Measurements from ENCODE around the gene ATG10.
"Not testable (repeated sequence)": the region's sequence is repeated elsewhere in the genome, so short reads cannot be mapped to it uniquely, and the experiment has no call there.

The ATG10 gene

GRCh38 chr5:81983148-81983547 lies 11.3 kb downstream of the ATG10 start:
- not testable (repeated sequence) for DNase-seq (ENCODE audit: low read depth)

DNA sequence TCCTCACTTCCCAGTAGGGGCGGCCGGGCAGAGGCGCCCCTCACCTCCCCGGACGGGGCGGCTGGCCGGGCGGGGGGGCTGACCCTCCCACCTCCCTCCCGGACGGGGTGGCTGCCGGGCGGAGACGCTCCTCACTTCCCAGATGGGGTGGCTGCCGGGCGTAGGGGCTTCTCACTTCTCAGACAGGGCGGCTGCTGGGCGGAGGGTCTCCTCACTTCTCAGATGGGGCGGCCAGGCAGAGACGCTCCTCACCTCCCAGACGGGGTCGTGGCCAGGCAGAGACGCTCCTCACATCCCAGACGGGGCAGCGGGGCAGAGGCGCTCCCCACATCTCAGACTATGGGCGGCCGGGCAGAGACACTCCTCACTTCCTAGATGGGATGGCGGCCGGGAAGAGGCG lies 11.7 kb downstream of the ATG10 start:
- not testable (repeated sequence) for DNase-seq (ENCODE audit: low read depth)

- no peak for DNase-seq (ENCODE audit: low read depth)
Measured at GRCh38 chr5:81986126-81986525, 14.3 kb downstream of the ATG10 start.

DNA sequence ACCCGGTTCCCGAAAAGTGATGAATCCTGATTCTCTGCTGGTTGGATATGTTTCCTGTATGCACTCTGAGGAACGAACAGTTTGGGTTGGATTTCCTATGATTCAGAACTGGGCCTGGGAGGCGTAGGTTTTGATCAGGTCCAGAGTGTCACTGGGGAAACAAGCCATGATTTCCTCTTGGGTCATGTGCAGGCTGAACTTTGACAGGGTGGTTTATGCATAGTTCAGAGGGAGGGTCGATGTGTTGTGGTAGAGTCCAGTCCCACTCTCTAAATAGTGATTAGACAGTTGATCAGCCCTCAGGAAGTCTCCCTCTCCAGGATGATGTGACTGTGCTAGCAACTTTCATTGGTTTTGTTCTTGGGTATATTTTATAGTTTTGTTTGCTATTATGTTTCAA lies 17.4 kb downstream of the ATG10 start:
- no peak for DNase-seq (ENCODE audit: low read depth)

- no peak for DNase-seq (ENCODE audit: low read depth)
Measured at GRCh38 chr5:81994679-81995078, 22.9 kb downstream of the ATG10 start.

GRCh38 chr5:81995407-81995806 lies 23.6 kb downstream of the ATG10 start:
- DNase-seq (ENCODE audit: low read depth), result no peak

DNA sequence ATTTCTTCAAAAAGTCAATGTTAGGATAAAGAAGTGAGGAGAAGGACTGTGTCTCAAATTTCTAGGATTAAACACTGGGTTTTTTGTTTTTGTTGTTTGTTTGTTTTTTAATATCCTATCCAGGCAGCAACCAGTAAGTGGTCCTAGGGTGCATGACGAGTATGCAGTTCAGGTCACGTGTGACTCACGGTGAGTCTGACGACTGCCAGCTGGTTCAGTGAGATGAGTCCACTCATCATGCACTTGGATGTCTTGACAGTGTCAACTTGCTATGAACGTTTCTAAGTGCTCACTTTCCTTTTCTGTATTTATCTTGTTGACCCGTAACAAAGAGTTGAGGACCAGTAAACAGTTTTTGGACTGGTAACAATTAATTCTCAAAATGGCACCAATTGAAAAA lies 32.7 kb downstream of the ATG10 start:
- DNase-seq (ENCODE audit: low read depth), result peak; percentile 12

GRCh38 chr5:82009869-82010268 lies 38.0 kb downstream of the ATG10 start:
- DNase-seq (ENCODE audit: low read depth), result not testable (repeated sequence)

GRCh38 chr5:82010696-82011095 lies 38.9 kb downstream of the ATG10 start:
- no peak for DNase-seq (ENCODE audit: low read depth)

GRCh38 chr5:82011761-82012160 lies 39.9 kb downstream of the ATG10 start:
- peak; percentile 12 for DNase-seq (ENCODE audit: low read depth)

DNA sequence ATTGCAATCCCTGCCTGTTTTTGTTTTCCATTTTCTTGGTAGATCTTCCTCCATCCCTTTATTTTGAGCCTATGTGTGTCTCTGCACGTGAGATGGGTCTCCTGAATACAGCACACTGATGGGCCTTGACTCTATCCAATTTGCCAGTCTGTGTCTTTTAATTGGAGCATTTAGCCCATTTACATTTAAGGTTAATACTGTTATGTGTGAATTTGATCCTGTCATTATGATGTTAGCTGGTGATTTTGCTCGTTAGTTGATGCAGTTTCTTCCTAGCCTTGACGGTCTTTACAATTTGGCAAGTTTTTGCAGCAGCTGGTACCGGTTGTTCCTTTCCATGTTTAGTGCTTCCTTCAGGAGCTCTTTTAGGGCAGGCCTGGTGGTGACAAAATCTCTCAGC lies 42.8 kb downstream of the ATG10 start:
- not testable (repeated sequence) for DNase-seq (ENCODE audit: low read depth)

DNA sequence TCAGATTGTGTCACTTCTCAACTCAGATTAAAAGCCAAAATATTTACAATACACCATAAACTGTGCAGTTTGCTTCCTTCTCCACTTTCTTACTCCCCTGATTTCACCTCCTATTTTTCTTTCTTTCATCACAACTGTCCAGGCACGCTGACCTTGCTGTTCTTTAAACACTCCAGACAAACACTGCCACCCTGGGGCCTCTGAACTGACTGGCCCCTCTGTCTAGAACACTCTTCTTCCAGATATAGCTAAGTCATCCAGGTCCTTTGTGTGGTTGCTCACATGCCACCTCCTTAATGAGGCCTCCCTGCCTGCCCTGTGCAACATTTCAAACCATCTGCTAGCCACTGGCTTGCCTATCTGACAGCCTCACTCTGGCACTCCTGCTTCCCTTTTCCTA lies 46.6 kb downstream of the ATG10 start:
- DNase-seq (ENCODE audit: low read depth), result no peak

DNA sequence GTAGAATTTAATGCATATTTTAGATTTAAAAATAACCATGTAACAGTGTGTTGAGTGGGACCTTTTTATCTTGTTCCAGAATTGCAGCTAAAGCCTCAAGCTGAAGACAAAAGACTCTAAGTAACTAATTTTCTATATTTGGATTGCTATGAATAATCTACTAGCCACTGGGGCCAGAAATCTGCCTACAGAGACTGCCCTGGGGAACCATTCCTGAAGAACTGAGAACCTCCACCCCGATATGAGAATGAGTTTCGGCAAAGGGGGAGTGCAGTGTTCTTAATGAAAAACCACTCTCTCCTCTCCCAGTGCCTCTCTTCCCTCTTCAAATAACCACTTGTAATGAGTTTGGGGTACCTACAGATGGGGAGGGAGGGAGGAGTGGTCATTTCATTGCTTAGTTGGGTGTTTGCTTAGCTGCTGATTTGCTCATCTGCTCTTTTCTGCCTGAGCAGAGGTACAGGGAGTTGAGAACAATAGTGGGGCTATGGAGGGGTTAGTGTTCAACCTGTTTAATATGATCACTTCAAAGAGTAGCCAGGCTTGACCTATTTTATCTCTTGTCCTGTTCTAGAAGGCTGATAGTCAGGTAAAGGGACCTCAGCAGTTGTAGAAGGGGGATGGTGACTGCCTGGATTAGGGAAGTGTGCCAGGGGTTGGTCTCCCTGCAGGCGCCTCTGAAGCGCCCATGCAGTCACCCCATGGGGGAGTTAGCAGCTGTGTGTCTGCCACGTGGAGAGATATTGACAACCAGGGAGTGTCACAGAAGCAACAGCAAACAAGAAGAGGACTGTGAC lies 47.7 kb downstream of the ATG10 start:
- no peak for DNase-seq (ENCODE audit: low read depth)

DNA sequence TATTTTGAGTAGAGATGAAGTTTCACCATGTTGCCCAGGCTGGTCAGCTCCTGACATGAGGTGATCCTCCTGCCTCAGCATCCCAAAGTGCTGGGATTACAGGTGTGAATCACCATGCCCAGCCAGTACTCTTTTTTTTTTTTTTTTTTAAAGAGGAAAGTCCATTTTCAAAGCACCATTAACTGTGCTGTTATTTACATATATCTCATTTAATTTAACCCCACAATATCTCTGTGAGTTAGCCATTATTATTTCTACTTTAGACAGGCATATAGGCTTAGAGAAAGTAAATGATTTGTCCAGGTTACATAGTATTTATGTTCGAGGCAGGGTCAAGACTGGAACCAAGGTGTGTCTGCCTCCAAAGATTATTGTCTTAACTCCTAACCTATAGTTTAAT lies 50.7 kb downstream of the ATG10 start:
- DNase-seq (ENCODE audit: low read depth), result no peak

DNA sequence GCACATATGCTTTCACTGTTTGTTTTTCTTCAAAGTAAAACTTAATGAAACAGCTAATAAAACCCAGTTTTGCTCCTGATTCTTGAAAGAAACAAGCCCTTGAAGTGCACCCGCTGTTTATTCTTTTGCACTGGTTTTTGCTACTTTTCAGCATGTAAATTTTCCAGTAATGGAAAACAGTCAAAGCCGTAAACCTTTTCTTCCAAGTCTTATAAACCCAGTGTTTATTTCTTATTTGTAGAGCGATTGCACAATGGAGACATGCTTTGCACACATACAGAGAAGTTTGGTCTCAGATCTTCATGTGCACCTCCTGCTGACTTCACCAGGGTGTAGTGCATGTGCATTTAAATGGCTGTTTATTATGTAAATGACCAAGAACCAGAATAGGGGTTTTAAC lies 51.8 kb downstream of the ATG10 start:
- no peak for DNase-seq (ENCODE audit: low read depth)

DNA sequence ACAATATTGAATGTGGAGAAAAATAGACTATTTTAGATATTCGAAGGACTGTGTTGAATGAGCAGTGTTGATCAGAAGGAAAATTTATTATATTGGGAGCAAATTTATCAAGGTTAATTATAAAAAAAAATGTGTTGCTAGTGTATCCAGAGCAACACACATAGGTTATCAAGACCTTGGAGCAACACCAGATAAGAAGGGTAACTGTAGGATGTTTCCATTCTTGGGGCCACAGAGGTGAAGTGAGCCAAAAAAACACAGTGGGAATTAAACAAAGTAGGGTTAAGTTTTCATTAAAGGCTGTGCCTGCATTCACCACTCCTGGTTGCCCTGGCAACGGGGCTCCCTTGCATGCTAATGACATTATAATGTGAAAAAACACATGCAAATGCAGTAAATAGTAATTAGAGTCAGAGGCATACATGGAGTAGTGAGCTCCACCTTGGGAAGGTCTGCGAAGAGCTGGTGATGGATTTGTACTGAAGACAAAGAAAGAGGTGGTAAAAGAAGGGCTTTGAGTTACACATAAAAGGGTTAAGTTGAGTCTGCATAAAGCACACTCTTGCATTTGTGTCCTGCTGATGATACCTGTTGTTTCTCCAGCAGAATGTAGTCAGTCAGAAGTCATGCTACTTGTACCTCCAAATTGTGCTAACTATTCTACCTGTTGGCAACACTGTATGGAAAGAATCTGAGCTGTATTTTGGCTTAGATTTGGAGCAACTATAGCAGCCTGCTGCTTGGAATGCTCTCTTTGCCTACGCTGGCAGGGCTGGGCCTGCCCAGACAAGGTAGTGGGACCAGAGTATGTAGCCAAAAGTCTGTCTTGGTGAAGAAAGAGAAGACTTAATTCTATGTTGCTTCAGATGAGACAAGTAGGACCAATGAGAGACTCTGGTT lies 59.6 kb downstream of the ATG10 start:
- no peak for DNase-seq (ENCODE audit: low read depth)

DNA sequence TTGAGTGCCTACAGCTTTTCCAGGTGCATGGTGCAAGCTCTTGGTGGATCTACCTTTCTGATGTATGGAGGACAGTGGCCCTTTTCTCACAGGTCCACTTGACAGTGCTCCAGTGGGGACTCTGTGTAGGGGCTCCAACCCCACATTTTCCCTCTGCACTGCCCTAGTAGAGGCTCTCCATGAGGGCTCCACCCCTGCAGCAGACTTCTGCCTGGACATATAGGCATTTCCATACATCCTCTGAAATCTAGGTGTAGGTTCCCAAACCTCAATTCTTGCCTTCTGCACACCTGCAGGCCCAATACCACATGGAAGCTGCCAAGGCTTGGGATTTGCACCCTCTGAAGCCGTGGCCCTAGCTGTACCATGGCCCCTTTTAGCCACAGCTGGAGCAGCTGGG lies 71.1 kb downstream of the ATG10 start:
- DNase-seq (ENCODE audit: low read depth), result not testable (repeated sequence)

DNA sequence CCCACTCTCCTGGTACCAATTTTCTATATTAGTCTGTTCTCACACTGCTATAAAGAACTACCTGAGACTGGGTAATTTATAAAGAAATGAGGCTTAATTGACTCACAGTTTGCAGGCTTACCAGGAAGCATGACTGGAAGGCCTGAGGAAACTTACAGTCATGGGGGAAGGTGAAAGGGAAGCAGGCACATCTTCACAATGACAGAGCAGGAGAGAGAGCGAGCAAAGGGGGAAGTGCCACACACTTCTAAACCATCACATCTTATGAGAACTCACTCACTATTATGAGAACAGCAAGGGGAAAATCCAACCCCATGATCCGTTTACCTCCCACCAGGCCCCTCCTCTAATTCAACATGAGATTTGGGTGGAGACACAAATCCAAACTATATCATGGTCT lies 72.2 kb downstream of the ATG10 start:
- no peak for DNase-seq (ENCODE audit: low read depth)

GRCh38 chr5:82045554-82046275 lies 73.9 kb downstream of the ATG10 start:
- peak; percentile 40 for DNase-seq (ENCODE audit: low read depth)

DNA sequence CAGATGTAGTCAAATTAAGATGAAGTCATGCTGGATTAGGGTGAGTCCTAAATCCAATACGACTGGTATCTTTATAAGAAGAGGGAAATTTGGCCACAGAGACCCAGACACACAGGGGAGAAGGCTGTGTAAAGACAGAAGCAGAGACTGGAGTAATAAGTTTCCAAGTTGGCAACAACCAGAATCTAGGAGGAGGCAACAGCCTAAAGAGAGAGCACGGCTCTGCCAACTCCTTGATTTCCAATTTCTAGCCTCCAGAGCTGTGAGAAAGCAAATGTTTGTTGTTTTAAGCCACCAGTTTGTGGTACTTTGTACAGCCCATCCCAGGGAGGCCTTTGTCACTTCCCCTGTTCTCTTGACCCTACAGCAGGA lies 74.4 kb downstream of the ATG10 start:
- no peak for DNase-seq (ENCODE audit: low read depth)

DNA sequence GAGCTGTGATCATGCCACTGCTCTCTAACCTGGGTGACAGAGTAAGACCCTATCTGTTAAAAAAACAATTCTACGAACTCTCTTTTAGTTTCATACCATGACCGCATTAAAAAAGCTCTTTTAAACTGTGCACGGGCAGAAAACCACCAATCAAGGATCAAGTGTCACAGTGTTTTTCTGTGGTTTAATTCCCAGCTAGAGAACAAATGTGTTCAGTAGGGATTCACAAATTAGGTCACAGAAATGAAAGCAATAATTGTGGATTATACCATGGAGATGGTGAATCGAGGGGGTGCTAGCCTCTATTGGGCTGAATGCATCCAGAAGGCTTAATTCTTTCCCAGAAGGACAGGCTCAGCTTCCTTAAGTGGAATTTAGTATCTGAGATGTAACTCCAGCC lies 79.1 kb downstream of the ATG10 start:
- DNase-seq (ENCODE audit: low read depth), result no peak

DNA sequence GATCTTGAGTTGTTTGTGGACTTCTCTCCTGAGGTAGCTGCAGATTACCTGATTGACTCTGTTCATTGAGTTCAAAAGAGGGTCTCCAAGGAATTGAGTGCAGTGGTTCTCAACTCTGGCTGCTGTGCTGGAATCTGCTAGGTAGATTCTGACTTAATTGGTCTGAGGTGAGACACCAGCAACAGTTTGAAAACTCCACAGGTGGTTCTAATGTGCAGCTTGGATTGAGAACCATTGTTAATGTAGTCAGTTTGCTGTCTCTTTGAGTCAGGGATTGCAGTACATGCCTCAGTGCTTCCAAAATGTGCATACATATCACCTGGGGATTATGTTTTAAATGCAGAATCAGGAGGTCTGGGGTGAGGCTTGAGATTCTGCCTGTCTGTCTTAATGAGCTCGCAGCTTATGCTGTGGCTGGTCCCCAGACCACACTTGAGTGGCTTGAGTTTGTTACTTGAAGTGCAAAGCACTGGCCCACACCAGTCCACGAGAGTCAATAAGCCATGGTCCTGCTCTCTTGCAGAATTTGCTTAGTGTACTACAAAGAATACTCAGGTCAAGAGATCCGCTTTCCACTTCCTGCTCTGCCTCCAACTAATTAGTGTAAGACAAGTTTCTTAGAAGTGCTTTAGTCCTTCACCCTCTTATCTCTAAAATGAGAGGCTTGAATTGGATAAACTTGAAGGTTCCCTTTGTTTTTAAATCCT lies 82.3 kb downstream of the ATG10 start:
- no peak for DNase-seq (ENCODE audit: low read depth)

Data from GM04504 (cell line).